K562 (cell line): ENCODE data around the gene PINK1. TPM values are rescaled to one million over a fixed set of nuclear protein-coding genes. Genes with fewer than 3 reads are reported as not detected.

Source experiments
- E2F8 ChIP-seq: fragments of 450-650 bp; IDR thresholded peaks from 2 replicates; pipeline ENCODE4 v1.7.1; 2018; ENCODE audit warnings: mild to moderate bottlenecking, low read depth; ENCODE audit not compliant: partially characterized antibody
- FOXA3 ChIP-seq, 2 experiments: fragments of 450-650 bp in 1 of 2; sonication (generic) in 1 of 2; formaldehyde crosslinking; IDR thresholded peaks in 1 of 2; conservative IDR thresholded peaks in 1 of 2; 2 replicates each; pipeline versions ENCODE4 v1.4.0 to v1.8.0; 2020 to 2022; ENCODE audit warnings: mild to moderate bottlenecking in 2 of 2, missing genetic modification reagents in 1 of 2
- RB1 ChIP-seq: fragments of 450-650 bp; IDR thresholded peaks from 2 replicates; pipeline ENCODE4 v1.6.1; 2017; ENCODE audit warnings: low read depth, mild to moderate bottlenecking
- RBM15 ChIP-seq: fragments of 200-400 bp; formaldehyde crosslinking; IDR thresholded peaks from 2 replicates; pipeline ENCODE4 v1.6.1; 2018; ENCODE audit warnings: mild to moderate bottlenecking, low read length, moderate library complexity; ENCODE audit not compliant: insufficient read depth
- RCOR1 ChIP-seq, 2 experiments: IDR thresholded peaks; 2 replicates each; pipeline ENCODE4 v1.6.1; 2012; ENCODE audit warnings: low read depth in 2 of 2, low read length in 2 of 2, borderline replicate concordance in 1 of 2, improper control_type of control experiment in 1 of 2
- SAP30 ChIP-seq: fragments of 200-600 bp; sonication (generic); IDR thresholded peaks from 2 replicates; pipeline ENCODE4 v1.6.1; 2012; ENCODE audit warnings: borderline replicate concordance, low read depth, mild to moderate bottlenecking, moderate library complexity, low read length, control low read depth, inconsistent platforms; ENCODE audit not compliant: insufficient read depth, poor library complexity, severe bottlenecking
- SUPT5H ChIP-seq: fragments of 450-650 bp; IDR thresholded peaks from 2 replicates; pipeline ENCODE4 v1.6.1; 2016
- TAF15 ChIP-seq: fragments of 200-400 bp; formaldehyde crosslinking; IDR thresholded peaks from 2 replicates; pipeline ENCODE4 v1.6.1; 2017; ENCODE audit warnings: mild to moderate bottlenecking, low read depth, low read length, moderate library complexity
- ZBTB11 ChIP-seq, 3 experiments: fragments of 200-800 bp in 1 of 3; fragments of 250-450 bp in 1 of 3; fragments of 450-650 bp in 1 of 3; sonication (Bioruptor Pico) in 1 of 3; sonication (Bioruptor generic) in 1 of 3; formaldehyde crosslinking in 1 of 3; IDR thresholded peaks; 2 replicates each; pipeline versions ENCODE4 v1.6.1 to v1.8.0; 2016 to 2022; ENCODE audit warnings: mild to moderate bottlenecking in 2 of 3, missing genetic modification characterization in 2 of 3, missing compliant biosample characterization in 1 of 3, moderate library complexity in 1 of 3
- ZNF445 ChIP-seq: fragments of 250-450 bp; sonication (Bioruptor Pico); IDR thresholded peaks from 2 replicates; pipeline ENCODE4 v1.4.0; 2020; ENCODE audit warnings: low read depth, mild to moderate bottlenecking, moderate library complexity
- ZNF561 ChIP-seq: fragments of 450-650 bp; formaldehyde crosslinking; conservative IDR thresholded peaks from 2 replicates; pipeline ENCODE4 v1.4.0; 2020; ENCODE audit warnings: mild to moderate bottlenecking, moderate library complexity
- ZNF75A ChIP-seq: fragments of 450-650 bp; formaldehyde crosslinking; IDR thresholded peaks from 2 replicates; pipeline ENCODE4 v1.4.0; 2020; ENCODE audit warnings: mild to moderate bottlenecking
- polyA plus RNA-seq, 8 experiments: library from polyadenylated mRNA; depleted of rRNA in 4 of 8; stranded (reverse) in 5 of 8; unstranded in 3 of 8; fragments of >200 nt; fragmentation: Nextera tagmentation in 2 of 8; fragmentation: Illumina TruSeq in 1 of 8; extraction: Ambion mirVana in 2 of 8; extraction: Trizol in 1 of 8; gene quantifications; 2 replicates each; pipeline versions ENCODE4 v1.2.1 to v1.2.3, GENCODE V29; 2011 to 2014; ENCODE audit warnings: inconsistent platforms in 1 of 8, missing spikeins in 1 of 8
- total RNA-seq, 7 experiments: library from RNA; depleted of rRNA in 6 of 7; stranded (reverse); fragments of >200 nt in 6 of 7; fragmentation: Illumina TruSeq in 2 of 7; extraction: Trizol in 2 of 7; gene quantifications; 2 replicates each; pipeline versions ENCODE4 v1.2.1 to v1.2.3, GENCODE V29; 2011 to 2021; ENCODE audit warnings: low replicate concordance in 1 of 7
- TF ChIP-seq, protein P1 (sequence below): sonication (generic); formaldehyde crosslinking; IDR thresholded peaks from 2 replicates; pipeline ENCODE4 v1.8.0; 2022; ENCODE audit warnings: mild to moderate bottlenecking, missing genetic modification reagents, borderline replicate concordance
- TF ChIP-seq, protein P2 (sequence below), 2 experiments: fragments of 450-650 bp; conservative IDR thresholded peaks; 2 replicates each; pipeline ENCODE4 v1.6.1; 2017; ENCODE audit warnings: mild to moderate bottlenecking in 2 of 2, moderate library complexity in 2 of 2

Gene PINK1
- total and polyA plus RNA-seq, 9 of the 15 experiments (the other 6 are each of a cell fraction or from before 2014, with no cell fraction given): 1.5 to 11.3 (median 6.8) TPM

DNA sequence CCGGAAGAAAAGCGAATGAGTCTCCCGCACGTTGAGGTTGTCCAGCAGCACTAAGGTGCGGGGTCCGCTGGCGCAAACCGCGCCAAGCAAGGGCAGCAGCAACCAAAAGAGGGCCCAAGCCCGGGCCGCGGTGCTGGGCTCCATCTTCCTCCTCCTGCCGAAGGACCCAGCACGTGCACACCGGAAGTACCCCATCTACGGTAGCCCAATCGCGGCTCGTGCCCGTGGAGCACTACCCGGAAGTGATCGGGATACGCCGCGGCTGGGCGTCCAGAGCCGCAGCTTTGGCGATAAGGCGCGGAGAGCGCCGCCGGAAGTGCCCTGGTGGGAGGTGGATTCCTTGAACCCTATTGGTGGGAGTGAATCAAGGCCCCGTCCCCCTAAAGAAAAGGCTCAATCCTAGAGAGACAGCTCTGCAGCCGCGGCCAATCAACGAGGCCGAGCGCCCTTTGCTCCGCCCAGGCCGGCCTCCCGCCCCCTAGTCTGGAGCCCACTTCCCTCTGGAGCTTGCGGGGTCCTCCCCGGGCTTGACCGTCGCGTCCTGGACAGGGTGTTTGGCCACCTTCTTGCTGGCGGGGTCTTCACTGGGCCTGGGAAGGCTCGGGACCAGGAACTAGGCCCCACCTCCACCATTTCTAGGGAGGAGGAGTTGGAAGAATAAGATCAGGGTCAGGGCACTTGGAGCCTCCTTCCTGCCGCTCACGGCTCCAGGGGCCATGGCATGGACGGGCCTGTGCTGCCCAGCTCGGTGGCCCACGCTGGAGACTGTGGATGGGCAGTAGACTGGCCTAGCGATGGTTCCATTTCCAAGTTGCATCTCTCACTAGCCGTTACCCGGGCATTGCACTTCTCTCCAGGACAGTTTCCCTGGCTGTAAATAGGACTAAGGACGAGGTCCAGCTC, 28.2 kb downstream of the PINK1 start, which contains the start of gene DDOST (continued):
- peak in 1 of 2 experiments; percentile 50; a peak in 1 of 4 replicates for TF ChIP-seq RCOR1 (IDR thresholded peaks at IDR 0.05; ENCODE audit: borderline replicate concordance in 1 of 2, low read depth in 2 of 2, low read length in 2 of 2)
- TF ChIP-seq, protein P1, sequence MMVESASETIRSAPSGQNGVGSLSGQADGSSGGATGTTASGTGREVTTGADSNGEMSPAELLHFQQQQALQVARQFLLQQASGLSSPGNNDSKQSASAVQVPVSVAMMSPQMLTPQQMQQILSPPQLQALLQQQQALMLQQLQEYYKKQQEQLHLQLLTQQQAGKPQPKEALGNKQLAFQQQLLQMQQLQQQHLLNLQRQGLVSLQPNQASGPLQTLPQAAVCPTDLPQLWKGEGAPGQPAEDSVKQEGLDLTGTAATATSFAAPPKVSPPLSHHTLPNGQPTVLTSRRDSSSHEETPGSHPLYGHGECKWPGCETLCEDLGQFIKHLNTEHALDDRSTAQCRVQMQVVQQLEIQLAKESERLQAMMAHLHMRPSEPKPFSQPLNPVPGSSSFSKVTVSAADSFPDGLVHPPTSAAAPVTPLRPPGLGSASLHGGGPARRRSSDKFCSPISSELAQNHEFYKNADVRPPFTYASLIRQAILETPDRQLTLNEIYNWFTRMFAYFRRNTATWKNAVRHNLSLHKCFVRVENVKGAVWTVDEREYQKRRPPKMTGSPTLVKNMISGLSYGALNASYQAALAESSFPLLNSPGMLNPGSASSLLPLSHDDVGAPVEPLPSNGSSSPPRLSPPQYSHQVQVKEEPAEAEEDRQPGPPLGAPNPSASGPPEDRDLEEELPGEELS: peak; percentile 65
- TF ChIP-seq ZNF445: 0 out of 2 replicates have a peak, but pooled peaks have one; percentile 45
- TF ChIP-seq ZNF561 (CRISPR knock-in tag): 0 out of 2 replicates have a peak, but pooled peaks have one; percentile 65
- TF ChIP-seq RBM15: no peak
- TF ChIP-seq, protein P2, sequence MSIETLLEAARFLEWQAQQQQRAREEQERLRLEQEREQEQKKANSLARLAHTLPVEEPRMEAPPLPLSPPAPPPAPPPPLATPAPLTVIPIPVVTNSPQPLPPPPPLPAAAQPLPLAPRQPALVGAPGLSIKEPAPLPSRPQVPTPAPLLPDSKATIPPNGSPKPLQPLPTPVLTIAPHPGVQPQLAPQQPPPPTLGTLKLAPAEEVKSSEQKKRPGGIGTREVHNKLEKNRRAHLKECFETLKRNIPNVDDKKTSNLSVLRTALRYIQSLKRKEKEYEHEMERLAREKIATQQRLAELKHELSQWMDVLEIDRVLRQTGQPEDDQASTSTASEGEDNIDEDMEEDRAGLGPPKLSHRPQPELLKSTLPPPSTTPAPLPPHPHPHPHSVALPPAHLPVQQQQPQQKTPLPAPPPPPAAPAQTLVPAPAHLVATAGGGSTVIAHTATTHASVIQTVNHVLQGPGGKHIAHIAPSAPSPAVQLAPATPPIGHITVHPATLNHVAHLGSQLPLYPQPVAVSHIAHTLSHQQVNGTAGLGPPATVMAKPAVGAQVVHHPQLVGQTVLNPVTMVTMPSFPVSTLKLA (conservative IDR thresholded peaks at IDR 0.05): peak; percentile 91 to 96
- TF ChIP-seq RB1: peak; percentile 57
- peak; percentile 95 for TF ChIP-seq E2F8
- peak; percentile 23 for TF ChIP-seq SAP30
- TF ChIP-seq TAF15: no peak
- 0 out of 4 replicates have a peak, but pooled peaks of 1 of the 2 experiments have one; percentile 34 for TF ChIP-seq FOXA3 (CRISPR knock-in tag; conservative IDR thresholded peaks at IDR 0.05 in 1 of 2, IDR thresholded peaks at IDR 0.05 in 1 of 2)
- peak; percentile 92 for TF ChIP-seq SUPT5H
- peak in 2 of 3 experiments; percentile 62 to 93; a peak in 4 of 6 replicates for TF ChIP-seq ZBTB11 (CRISPR knock-in tag; IDR thresholded peaks at IDR 0.05)
- no peak for TF ChIP-seq ZNF75A (CRISPR knock-in tag)
